Endothelial cell of umbilical vein (primary cell): ENCODE results near the gene AK5. TPM values are rescaled to one million over a fixed set of nuclear protein-coding genes. Genes with fewer than 3 reads are reported as not detected.
"Not testable (repeated sequence)": the region's sequence is repeated elsewhere in the genome, so short reads cannot be mapped to it uniquely, and the experiment has no call there.

ENCODE experiments used
- BruUV-seq: library from RNA; stranded (reverse); fragments of 400-500 nt; replicated peaks from 2 replicates; lab custom pipeline; 2021; lab: Mats Ljungman, UMichigan
- CTCF ChIA-PET: fragments of 300-600, 350-600 bp; sonication (Branson Sonifier 250); formaldehyde crosslinking; loops from one replicate; lab custom pipeline; 2021; ENCODE audit warnings: antibody characterized with exemption, inconsistent platforms; lab: Charles Lee
- POLR2A ChIA-PET: fragments of 300-600, 350-600 bp; sonication (Branson Sonifier 250); formaldehyde crosslinking; loops from one replicate; lab custom pipeline; 2021; ENCODE audit warnings: antibody characterized with exemption, inconsistent platforms; lab: Charles Lee
- DNase-seq: peaks from one replicate; pipeline ENCODE4 v3.0.0-alpha.2; 2011; ENCODE audit warnings: low read depth, low spot score
- FAIRE-seq: peaks from 2 replicates; lab custom pipeline; 2011; peaks lifted over from hg19 to GRCh38; lab: Jason Lieb, UNC
- H2AFZ ChIP-seq: 2 replicates; pipeline ENCODE4 v1.6.0; 2012; ENCODE audit warnings: low read depth, low read length, control low read depth, inconsistent platforms
- H3K27ac ChIP-seq: 2 replicates; pipeline ENCODE4 v1.5.1; 2011; ENCODE audit warnings: low read depth, mild to moderate bottlenecking, control low read depth, low read length, moderate library complexity; ENCODE audit not compliant: insufficient read depth
- H3K27me3 ChIP-seq, 2 experiments: 2 replicates each; pipeline versions ENCODE4 v1.6.0 to v1.6.1; 2011; ENCODE audit warnings: low read length in 2 of 2, mixed read lengths in 1 of 2; ENCODE audit not compliant: control insufficient read depth in 2 of 2, insufficient read depth in 2 of 2
- H3K36me3 ChIP-seq, 2 experiments: 2 replicates in 1 of 2; 3 replicates in 1 of 2; pipeline ENCODE4 v1.5.1; 2011; ENCODE audit warnings: low read length in 2 of 2, mild to moderate bottlenecking in 1 of 2, moderate library complexity in 1 of 2; ENCODE audit not compliant: control insufficient read depth in 2 of 2, insufficient read depth in 2 of 2; ENCODE audit errors: extremely low read depth in 1 of 2
- H3K4me1 ChIP-seq: 3 replicates; pipeline ENCODE4 v1.5.1; 2011; ENCODE audit warnings: mild to moderate bottlenecking, low read length; ENCODE audit not compliant: control insufficient read depth, insufficient read depth; ENCODE audit errors: extremely low read depth
- H3K4me2 ChIP-seq: 2 replicates; pipeline ENCODE4 v1.6.1; 2011; ENCODE audit warnings: low read length, control low read depth, mixed read lengths; ENCODE audit not compliant: insufficient read depth
- H3K4me3 ChIP-seq, 3 experiments: fragments of 200-600 bp in 1 of 3; sonication (generic), shearing (Covaris generic) in 1 of 3; replicated peaks in 1 of 3; 2 replicates each; pipeline ENCODE4 v1.5.1; 2011 to 2016; ENCODE audit warnings: control low read depth in 3 of 3, low read length in 3 of 3, mild to moderate bottlenecking in 2 of 3, inconsistent platforms in 1 of 3, low read depth in 1 of 3, moderate library complexity in 1 of 3; ENCODE audit not compliant: insufficient read depth in 1 of 3
- H3K79me2 ChIP-seq: 2 replicates; pipeline ENCODE4 v1.6.0; 2012; ENCODE audit warnings: low read length, inconsistent platforms; ENCODE audit not compliant: control insufficient read depth, insufficient read depth
- H3K9ac ChIP-seq: replicated peaks from 2 replicates; pipeline ENCODE3; 2011; ENCODE audit warnings: low read length, control low read depth; ENCODE audit not compliant: insufficient read depth; ENCODE audit errors: extremely low read depth
- H3K9me1 ChIP-seq: replicated peaks from 3 replicates; pipeline ENCODE4 v1.6.0; 2011; ENCODE audit warnings: mild to moderate bottlenecking, low read length; ENCODE audit not compliant: control insufficient read depth, insufficient read depth; ENCODE audit errors: extremely low read depth
- H3K9me3 ChIP-seq: replicated peaks from 2 replicates; pipeline ENCODE4 v1.5.1; 2012; ENCODE audit warnings: low read length, inconsistent platforms; ENCODE audit not compliant: control insufficient read depth, insufficient read depth
- H4K20me1 ChIP-seq: replicated peaks from 2 replicates; pipeline ENCODE3; 2011; ENCODE audit warnings: mild to moderate bottlenecking, low read length; ENCODE audit not compliant: control insufficient read depth, insufficient read depth; ENCODE audit errors: extremely low read depth
- CTCF ChIP-seq, 2 donors: IDR thresholded peaks; 1 replicate in 1 of 2; 2 replicates in 1 of 2; pipeline ENCODE4 v1.5.1; 2011; ENCODE audit warnings: low read length in 2 of 2, mild to moderate bottlenecking in 2 of 2, moderate library complexity in 2 of 2, control low read depth in 1 of 2, inconsistent platforms in 1 of 2, low read depth in 1 of 2; ENCODE audit not compliant: insufficient read depth in 1 of 2; ENCODE audit errors: extremely low read depth in 1 of 2
- EZH2 ChIP-seq: IDR thresholded peaks from 2 replicates; pipeline ENCODE4 v1.6.1; 2012; ENCODE audit warnings: borderline replicate concordance, low read depth, mild to moderate bottlenecking, moderate library complexity, low read length, inconsistent platforms; ENCODE audit not compliant: severe bottlenecking
- FOS ChIP-seq: IDR thresholded peaks from 2 replicates; pipeline ENCODE4 v1.6.1; 2011; ENCODE audit warnings: mild to moderate bottlenecking, low read length, moderate library complexity, borderline replicate concordance; ENCODE audit not compliant: insufficient read depth
- GATA2 ChIP-seq: IDR thresholded peaks from 2 replicates; pipeline ENCODE4 v1.7.0; 2011; ENCODE audit warnings: low read depth, mild to moderate bottlenecking, moderate library complexity, mixed read lengths, low read length; ENCODE audit not compliant: insufficient read length, insufficient read depth
- JUN ChIP-seq: IDR thresholded peaks from 2 replicates; pipeline ENCODE4 v1.6.1; 2011; ENCODE audit warnings: borderline replicate concordance, low read depth; ENCODE audit not compliant: insufficient read length, insufficient read depth
- MYC ChIP-seq: IDR thresholded peaks from one replicate; pipeline ENCODE4 v1.6.1; 2011; ENCODE audit warnings: mild to moderate bottlenecking, low read depth, low read length
- POLR2A ChIP-seq: IDR thresholded peaks from 2 replicates; pipeline ENCODE4 v1.6.1; 2012; ENCODE audit warnings: low read depth, mild to moderate bottlenecking, control low read depth, low read length
- POLR2AphosphoS5 ChIP-seq: IDR thresholded peaks from 2 replicates; pipeline ENCODE4 v1.6.1; 2012; ENCODE audit warnings: low read depth, mild to moderate bottlenecking, control low read depth, low read length, moderate library complexity; ENCODE audit not compliant: insufficient read depth
- dilution Hi-C: fragments of 300-500 bp; cut with MboI; formaldehyde crosslinking; loops from one replicate; pipeline ENCODE4 v1.15.0; 2019; ENCODE audit warnings: low sequenced_read_pairs; ENCODE audit not compliant: extremely low pct_ligation_motif_present
- intact Hi-C: fragments of 100-400 bp; cut with micrococcal nuclease; formaldehyde crosslinking; loops from one replicate; pipeline ENCODE4 v1.10.0; 2022
- polyA plus RNA-seq, 4 experiments: library from polyadenylated mRNA; depleted of rRNA in 3 of 4; stranded (reverse) in 3 of 4; unstranded in 1 of 4; fragments of >200 nt; gene quantifications; 2 replicates each; pipeline versions ENCODE4 v1.2.1 to v1.2.3, GENCODE V29; 2011 to 2012; ENCODE audit warnings: missing spikeins in 1 of 4
- total RNA-seq: library from RNA; stranded (reverse); gene quantifications from 2 replicates; pipeline ENCODE4 v1.2.3, GENCODE V29; 2021
- TF ChIP-seq, protein P1 (sequence below): IDR thresholded peaks from 2 replicates; pipeline ENCODE4 v1.6.1; 2011; ENCODE audit not compliant: insufficient read depth, insufficient read length

The AK5 gene
- total and polyA plus RNA-seq, 2 donors (not counting 3 experiments of a cell fraction or from before 2014, with no cell fraction given) = 5.0 to 7.5 TPM

GRCh38 chr1:77531596-77532280, 249.9 kb downstream of the AK5 start:
- H3K9me1 ChIP-seq, H3K27ac ChIP-seq, H3K9ac ChIP-seq, H3K36me3 ChIP-seq, BruUV-seq, H3K4me2 ChIP-seq, H3K79me2 ChIP-seq, POLR2A ChIA-PET, FAIRE-seq, H3K4me3 ChIP-seq, dilution Hi-C loops, H3K27me3 ChIP-seq, H4K20me1 ChIP-seq, H2AFZ ChIP-seq, DNase-seq, H3K9me3 ChIP-seq: not testable (repeated sequence)
- CTCF ChIA-PET = interaction anchor here (1.6 to 3.4 kb wide), 4 partner anchors 15 to 312 kb away, joined by 3 to 45 read pairs (median 6); partner anchors contain the start of genes AK5 and PIGK
- H3K4me1 ChIP-seq = peaks cover 12% of the 10 kb centered on the region
- intact Hi-C loops = loop anchor here (2.0 to 10.0 kb wide), 5 partner anchors 119 to 629 kb away; partner anchors contain the start of gene PIGK

GRCh38 chr1:77532641-77533040, 250.8 kb downstream of the AK5 start:
- FAIRE-seq = no peak
- Histone ChIP-seq H3K9me1 (no peaks in the 10 kb centered on the region), H3K4me1 (peaks cover 21% of the 10 kb centered on the region), H3K9me3 (no peaks in the 10 kb centered on the region), H3K27me3 (no peaks in the 10 kb centered on the region), H3K79me2 (no peaks in the 10 kb centered on the region), H3K4me2 (no peak overlapping the region), H3K27ac (no peak overlapping the region), H2AFZ (no peak overlapping the region), H3K36me3 (no peaks in the 10 kb centered on the region), H3K9ac (no peak overlapping the region), H4K20me1 (no peaks in the 10 kb centered on the region), H3K4me3 (no peak overlapping the region)
- TF ChIP-seq JUN (no peak), MYC (no peak), POLR2A (no peak), CTCF (IDR thresholded peaks at IDR 0.05; ENCODE audit: extremely low read depth in 1 of 2, insufficient read depth in 1 of 2, low read depth in 1 of 2, low read length in 2 of 2) (no peak), EZH2 (no peak), GATA2 (no peak), POLR2AphosphoS5 (no peak), FOS (no peak)
- TF ChIP-seq, protein P1, sequence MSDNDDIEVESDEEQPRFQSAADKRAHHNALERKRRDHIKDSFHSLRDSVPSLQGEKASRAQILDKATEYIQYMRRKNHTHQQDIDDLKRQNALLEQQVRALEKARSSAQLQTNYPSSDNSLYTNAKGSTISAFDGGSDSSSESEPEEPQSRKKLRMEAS = no peak
- CTCF ChIA-PET = interaction anchor here (0.8 to 3.4 kb wide), 16 partner anchors 16 to 402 kb away, joined by 3 to 45 read pairs (median 4); partner anchors contain the start of genes AK5 and ZZZ3
- dilution Hi-C loops (no loop called here), intact Hi-C loops (loop anchor here (1.0 to 10.0 kb wide), 8 partner anchors 18 to 630 kb away; partner anchors contain the start of genes AK5 and PIGK)
- POLR2A ChIA-PET = no interaction called here
- DNase-seq = no peak
- BruUV-seq = no TSS peak
